IPS-18c (cell line): ENCODE results near the gene NFATC1.

Experiments
- H3K4me3 ChIP-seq: 2 replicates; pipeline ENCODE4 v1.7.0; 2013; ENCODE audit warnings: low read depth, mild to moderate bottlenecking, low read length, moderate library complexity; ENCODE audit not compliant: insufficient read depth
- H3K9me3 ChIP-seq: one replicate; pipeline ENCODE4 v1.6.1; 2013; ENCODE audit warnings: mild to moderate bottlenecking, low read length, moderate library complexity; ENCODE audit not compliant: control insufficient read depth, insufficient read depth

NFATC1 gene

DNA sequence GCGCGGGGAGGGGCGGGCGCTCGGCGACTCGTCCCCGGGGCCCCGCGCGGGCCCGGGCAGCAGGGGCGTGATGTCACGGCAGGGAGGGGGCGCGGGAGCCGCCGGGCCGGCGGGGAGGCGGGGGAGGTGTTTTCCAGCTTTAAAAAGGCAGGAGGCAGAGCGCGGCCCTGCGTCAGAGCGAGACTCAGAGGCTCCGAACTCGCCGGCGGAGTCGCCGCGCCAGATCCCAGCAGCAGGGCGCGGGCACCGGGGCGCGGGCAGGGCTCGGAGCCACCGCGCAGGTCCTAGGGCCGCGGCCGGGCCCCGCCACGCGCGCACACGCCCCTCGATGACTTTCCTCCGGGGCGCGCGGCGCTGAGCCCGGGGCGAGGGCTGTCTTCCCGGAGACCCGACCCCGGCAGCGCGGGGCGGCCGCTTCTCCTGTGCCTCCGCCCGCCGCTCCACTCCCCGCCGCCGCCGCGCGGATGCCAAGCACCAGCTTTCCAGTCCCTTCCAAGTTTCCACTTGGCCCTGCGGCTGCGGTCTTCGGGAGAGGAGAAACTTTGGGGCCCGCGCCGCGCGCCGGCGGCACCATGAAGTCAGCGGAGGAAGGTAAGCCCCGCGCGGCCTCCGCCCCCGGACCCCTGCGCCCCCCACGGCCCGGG, at the start of gene NFATC1:
NFATC1 (plus strand) TSS at position 170 of the 644 bp plus-strand sequence; CDS start at position 465, 295 bp downstream.
- Histone ChIP-seq H3K4me3 (peak within 1 kb of the TSS; percentile 53), H3K9me3 (peaks cover 2% of the 10 kb centered on the region)

DNA sequence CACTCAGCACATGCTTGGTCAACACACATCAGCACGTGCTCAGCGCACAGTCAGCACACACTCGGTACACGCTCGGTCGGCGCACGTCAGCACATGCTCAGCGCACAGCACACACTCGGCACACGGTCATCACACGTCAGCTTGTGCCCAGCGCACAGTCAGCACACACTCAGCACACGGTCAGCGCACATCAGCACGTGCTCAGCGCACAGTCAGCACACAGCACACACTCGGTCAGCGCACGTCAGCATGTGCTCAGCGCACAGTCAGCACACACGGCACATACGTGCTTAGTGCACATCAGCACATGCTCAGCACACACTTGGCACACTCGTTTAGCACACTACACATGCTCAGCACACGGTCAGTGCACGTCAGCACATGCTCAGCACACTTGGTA, 49.7 kb upstream of the NFATC1 start:
- no peak overlapping the region for H3K4me3 ChIP-seq

DNA sequence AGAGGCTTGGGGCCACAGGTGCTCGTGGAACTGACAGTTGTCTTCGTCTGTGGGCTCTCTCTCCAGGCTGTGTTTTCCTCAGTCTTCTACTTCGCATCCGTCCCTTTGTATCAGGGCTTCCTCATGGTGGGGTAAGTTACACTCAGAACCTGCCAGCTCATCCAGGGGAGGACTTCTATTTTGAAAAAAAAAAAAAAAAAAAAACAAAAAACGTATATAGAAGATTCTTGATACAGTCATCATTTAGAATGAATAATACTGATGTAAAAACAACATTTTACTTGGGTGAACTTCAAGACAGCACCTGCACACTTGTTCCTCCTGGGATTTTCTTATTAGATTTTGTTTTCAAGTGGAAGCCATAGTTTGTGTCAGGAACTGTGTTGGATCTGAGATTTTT, 47.7 kb upstream of the NFATC1 start:
- Histone ChIP-seq H3K4me3 (no peak overlapping the region), H3K9me3 (peaks cover 2% of the 10 kb centered on the region)

More for the DNA sequence above, 49.7 kb upstream of the NFATC1 start:
- peaks cover 2% of the 10 kb centered on the region for H3K9me3 ChIP-seq

DNA sequence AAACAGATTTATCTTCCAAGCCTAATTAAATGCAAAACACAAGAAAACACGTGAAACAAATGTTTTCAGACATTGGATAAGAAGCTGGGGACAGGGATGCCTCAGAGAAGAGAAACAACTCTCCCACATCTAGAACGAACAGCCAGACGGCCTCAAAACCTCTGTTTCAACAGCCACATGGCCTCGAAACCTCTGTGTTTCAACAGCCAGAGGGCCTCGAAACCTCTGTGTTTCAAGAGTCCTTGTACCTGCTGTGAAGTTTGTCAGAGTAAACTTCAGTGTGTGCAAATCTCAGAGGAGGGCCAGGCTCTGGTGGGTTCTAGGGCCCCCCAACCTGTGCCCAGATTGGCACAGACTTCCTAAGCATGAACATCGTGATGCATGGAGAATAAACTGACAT, 43.3 kb upstream of the NFATC1 start:
- no peak overlapping the region for H3K4me3 ChIP-seq
- peaks cover 2% of the 10 kb centered on the region for H3K9me3 ChIP-seq

DNA sequence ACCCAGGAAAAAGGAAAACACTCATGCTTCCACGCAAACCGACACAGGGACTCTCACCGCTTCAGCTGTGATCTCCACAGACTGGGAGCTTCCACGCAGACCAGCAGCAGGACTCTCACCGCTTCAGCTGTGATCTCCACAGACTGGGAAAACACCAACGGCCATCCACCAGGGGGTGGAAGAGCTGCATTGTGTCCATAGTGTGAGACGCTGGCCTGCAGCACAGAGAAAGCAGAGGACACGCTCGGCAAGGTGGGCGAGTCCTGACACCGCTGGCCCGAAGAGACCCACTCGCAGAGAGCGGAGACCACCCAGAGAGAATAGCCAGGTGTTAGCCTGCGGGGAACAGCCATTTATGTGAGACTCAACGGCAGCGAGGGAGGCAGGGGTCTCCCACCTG, 42.5 kb upstream of the NFATC1 start:
- Histone ChIP-seq H3K4me3 (no peak overlapping the region), H3K9me3 (peaks cover 2% of the 10 kb centered on the region)

DNA sequence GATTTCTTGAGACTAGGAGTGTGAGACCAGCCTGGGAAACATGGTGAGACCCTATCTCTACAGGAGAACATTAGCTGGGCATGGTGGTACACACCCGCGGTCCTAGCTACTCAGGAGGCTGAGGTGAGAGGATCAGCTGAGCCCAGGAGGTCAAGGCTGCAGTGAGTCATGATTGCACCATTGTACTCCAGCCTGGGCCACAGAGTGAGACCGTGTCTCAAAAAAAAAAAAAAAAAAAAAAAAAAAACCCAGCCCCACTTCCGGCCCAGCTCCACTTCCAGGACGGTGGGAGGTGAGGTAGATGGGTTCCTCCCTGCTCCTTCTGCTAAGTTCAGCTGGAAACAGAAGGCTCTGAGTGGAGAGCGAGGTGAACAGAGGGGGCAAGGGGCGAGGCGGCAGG, 41.4 kb upstream of the NFATC1 start:
- Histone ChIP-seq H3K9me3 (no peaks in the 10 kb centered on the region), H3K4me3 (no peak overlapping the region)

DNA sequence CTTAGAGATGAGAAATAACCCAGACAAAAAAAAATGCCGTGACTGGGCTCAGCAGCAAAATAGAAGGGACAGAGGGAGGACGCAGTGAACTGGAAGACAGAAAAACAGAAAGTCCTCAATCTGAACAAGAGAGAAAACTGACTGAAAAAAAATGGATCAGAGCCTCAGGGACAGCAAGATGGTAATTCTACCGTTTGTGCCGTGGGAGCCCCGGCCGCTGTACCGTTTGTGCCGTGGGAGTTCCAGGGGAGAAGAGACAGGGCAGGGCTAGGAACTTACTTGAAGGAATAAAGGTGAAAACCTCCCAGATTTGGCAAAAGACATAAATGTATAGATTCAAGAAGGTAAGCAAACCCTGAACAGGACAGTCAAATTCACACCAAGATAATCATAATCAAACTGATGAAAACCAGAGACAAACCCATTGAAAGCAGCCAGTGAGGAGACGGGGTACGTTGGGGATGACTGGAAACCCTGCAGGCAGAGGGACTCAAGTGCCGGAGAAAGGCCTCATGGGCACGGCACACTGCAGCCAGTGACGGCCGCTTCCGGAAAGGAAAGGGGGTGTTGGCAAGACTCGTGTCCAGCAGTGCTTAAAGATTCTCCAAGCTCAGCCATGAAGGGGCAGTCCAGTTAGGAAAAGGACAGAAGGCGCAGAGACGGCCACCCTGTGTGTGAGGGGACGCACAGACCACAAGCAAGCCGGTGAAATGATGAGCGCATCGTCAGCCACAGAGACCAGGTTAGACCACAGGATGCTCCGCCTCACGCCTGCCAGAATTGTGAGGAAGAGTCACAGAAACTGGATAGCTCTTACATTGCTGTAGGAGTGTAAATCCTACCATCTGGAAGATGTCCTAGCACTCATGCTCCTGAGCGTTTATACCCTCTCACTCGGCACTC, 40.0 kb upstream of the NFATC1 start:
- Histone ChIP-seq H3K4me3 (no peak overlapping the region), H3K9me3 (no peaks in the 10 kb centered on the region)

DNA sequence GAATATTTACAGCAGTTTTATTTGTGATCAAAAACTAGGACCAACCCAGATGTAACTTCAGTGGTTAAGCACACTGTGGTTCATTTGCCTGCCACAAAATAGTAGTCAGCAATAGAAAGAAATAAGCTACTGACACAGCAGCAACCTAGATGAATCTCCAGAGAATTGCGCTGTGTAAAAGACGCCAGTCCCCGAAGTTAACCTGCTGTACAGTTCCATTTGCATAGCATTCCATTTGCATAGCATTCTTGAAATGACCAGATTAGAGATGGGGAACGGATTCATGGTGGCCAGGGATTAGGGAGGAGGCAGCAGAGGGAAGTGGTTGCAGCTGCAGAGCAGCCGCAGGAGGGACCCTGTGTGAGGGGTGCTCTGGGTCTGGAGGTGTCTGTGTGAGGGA, 39.3 kb upstream of the NFATC1 start:
- H3K9me3 ChIP-seq: no peaks in the 10 kb centered on the region
- H3K4me3 ChIP-seq: no peak overlapping the region

DNA sequence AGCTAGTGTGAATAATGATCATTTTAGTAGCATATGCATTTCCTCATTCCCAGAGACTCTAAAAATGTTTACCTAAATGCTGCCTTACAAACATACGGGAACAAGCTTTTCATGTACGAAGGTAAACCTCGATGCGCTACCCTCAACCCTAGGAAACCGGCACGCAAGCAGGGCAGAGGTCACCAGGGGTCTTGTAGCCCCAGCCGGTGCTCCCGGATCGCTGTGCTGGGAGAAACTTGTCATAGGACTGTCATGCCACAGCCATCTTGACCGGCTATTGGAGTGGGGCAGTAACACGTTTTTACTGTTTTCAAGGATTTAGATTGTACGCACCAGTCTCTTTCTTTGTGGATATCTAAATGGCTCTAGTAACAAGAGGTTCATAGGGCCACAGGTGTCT, 34.8 kb upstream of the NFATC1 start:
- no peaks in the 10 kb centered on the region for H3K9me3 ChIP-seq
- no peak overlapping the region for H3K4me3 ChIP-seq

DNA sequence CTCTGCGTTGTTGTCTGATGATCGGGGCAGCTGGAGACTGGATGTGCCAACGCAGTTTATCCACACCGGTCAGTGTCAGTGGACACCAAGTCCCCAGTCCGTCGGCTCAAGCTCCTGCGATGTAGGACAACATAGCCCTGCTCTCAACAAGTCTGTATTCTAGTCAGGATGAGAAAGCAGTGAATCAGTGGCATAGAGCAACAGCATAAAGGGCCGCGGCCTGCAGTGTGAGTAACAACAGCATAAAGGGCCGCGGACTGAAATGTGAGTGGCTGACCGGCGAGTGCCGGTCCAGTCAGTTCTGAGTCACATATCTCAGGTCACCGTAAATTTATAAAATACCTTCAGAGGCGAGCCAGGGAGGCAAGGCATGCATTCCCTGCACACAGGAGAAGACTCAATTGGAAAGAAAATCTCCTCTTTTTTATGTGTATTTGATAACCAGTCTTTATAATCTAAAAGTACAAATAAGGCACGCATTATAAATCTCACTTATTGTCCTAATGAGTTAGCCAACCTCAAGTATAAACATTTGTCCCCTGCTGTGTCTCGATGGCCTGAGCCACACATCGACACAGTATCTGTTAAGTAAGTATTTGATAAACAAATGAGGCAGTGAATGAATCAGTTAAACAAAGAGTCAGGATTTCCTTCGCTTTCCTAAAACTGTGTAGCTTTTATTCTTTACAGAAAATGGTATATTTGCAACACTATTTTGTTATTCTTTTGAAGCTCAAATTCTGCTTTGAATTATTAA, 33.8 kb upstream of the NFATC1 start:
- no peak overlapping the region for H3K4me3 ChIP-seq

DNA sequence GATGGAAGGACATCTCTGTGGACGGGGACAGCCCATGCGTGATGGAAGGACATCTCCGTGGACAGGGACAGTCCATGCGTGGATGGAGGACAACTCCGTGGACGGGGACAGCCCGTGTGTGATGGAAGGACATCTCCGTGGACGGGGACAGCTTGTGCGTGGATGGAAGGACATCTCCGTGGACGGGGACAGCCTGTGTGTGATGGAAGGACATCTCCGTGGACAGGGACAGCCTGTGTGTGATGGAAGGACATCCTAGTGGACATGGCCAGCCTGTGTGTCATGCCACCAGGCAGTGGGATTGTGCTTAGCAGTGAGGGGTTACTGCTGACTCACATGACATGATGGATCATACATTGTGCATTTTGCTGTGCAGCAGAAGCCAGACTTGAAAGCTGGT, 30.0 kb upstream of the NFATC1 start:
- H3K9me3 ChIP-seq: no peaks in the 10 kb centered on the region

More for the DNA sequence above, 33.8 kb upstream of the NFATC1 start:
- H3K9me3 ChIP-seq: no peaks in the 10 kb centered on the region

DNA sequence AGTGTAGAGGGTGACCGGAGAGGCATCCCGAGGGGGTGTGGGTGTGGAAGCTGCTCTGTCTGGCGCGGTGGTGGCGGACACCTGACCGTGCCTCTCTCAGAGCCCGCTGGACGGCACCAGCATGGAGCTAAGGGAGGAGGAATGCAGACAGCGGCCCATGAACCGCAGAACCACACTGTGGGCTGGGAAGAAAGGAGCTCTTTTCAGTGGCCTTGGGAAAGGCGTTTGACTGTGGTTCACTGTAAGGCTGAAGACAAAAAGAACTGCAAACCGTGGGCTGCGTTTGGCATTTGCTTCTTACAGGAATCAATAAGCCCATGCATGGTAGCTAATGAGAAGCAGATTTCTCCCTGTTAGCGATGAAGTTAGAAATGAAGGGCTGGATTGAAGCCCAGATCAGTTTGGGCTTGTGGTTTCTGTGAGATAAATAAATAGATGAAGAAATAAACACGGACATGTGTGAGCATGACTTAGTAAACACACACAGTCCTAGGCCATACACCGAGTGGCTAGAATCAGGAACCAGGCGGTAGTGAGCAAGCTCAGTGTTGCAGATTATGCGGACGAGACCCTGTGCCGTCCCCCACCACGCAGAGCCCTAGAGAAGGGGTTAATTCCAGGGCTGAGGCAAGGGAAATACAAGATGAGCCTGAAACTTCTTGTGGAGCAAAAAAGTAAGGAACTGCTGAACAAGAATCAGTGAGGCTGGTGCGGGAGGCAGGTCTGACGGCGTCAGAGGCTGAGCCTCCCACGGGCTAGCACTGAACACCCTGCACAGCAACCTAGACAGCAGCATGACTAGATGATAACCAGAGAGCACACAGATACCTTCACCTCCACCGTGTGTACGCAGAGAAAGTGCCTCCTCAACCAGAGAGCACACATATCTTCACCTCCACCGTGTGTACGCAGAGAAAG, 29.3 kb upstream of the NFATC1 start:
- Histone ChIP-seq H3K4me3 (no peak overlapping the region), H3K9me3 (no peaks in the 10 kb centered on the region)

More for the DNA sequence above, 30.0 kb upstream of the NFATC1 start:
- no peak overlapping the region for H3K4me3 ChIP-seq

DNA sequence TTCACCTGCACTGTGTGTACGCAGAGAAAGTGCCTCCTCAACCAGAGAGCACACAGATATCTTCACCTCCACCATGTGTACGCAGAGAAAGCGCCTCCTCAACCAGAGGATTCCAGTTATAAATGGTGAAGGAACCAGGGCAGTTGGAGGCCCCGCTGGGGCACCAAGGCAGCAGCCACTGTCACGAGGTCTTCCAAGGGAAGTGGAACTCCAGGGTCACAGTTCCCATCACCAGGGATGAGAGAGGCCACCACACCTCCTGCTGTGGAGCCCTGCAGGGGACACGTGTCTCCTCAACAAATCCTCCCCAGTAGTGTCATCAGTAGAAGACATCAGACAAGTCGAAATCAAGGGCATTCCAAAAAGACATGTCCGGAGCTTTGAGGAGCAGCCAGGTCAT, 28.2 kb upstream of the NFATC1 start:
- no peaks in the 10 kb centered on the region for H3K9me3 ChIP-seq
- no peak overlapping the region for H3K4me3 ChIP-seq

DNA sequence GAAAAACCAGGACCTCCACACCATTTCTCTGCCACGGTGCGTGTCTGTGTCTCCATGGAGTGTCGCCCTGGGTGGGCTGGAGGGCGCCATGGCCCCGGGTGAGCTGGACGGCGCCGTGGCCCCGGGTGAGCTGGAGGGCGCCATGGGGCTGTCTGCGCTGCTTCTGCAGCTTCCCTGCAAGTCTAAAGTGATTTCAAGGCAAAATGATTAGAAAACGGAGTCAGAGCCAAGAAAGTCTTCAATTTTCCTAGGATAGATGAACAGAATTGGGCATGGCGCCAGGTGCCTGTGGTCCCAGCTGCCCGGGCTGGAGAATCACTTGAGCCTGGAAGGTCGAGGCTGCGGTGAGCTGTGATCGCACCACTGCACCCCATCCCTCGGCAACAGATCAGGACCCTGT, 27.7 kb upstream of the NFATC1 start:
- Histone ChIP-seq H3K9me3 (no peaks in the 10 kb centered on the region), H3K4me3 (no peak overlapping the region)

DNA sequence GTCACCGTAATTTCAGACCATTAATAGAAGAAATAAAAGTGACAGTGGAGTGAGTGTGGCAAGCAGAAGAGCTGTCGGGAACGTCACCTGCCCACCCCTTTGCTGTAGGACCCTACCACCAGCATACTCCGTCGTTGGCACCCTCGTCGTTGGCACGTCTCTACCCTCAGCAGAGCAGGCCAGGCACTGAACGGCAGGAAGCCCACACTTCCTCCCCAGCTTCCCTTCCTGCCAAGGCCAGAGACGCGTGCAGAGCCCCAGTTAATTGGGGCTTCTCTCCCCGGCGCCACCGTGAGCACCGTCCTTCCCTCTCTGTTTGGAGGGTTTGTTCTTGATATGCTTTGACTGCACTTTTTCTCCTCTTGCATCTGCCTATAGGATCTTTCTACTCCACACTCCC, 27.0 kb upstream of the NFATC1 start:
- Histone ChIP-seq H3K4me3 (no peak overlapping the region), H3K9me3 (no peaks in the 10 kb centered on the region)

DNA sequence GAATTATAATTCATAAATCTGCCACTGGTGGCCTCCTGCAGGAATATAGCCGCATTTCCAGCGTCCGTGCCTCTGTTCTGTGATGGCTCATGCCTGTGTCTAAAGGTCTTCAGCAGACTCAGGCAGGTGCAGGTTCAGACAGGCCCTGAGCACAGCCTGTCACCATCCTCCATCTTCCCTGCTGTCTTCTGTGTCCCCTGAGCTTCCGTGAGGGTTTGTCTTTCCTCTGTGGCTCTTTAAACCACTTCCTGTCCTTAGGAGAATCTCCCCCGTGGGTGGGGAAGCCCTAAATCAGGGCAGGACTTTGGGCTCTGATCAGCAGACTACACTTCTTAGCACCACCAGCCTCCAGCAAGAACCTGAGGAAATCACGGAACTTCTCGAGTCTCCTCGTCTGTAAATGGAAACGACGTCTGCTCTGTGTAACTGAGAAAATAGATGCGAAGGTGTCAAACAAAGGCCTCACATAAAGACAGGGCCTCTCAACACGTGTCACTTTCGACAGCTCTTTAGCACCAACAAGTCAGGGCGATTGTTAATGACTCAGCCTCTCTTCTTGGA, 24.1 kb upstream of the NFATC1 start:
- no peaks in the 10 kb centered on the region for H3K9me3 ChIP-seq

More for the DNA sequence above, 24.1 kb upstream of the NFATC1 start:
- H3K4me3 ChIP-seq: no peak overlapping the region
